GM10248 (cell line): ENCODE data around the gene NIN.

Experiments
- CTCF ChIA-PET: fragments of 300-600 bp; sonication (Branson Sonifier 250); formaldehyde crosslinking; extraction: SDS; loops from one replicate; lab custom pipeline; 2021; ENCODE audit warnings: antibody characterized with exemption; lab: Yijun Ruan, JAX
- POLR2A ChIA-PET: fragments of 350-650 bp; sonication (Branson Sonifier 250); formaldehyde crosslinking; extraction: SDS; loops from one replicate; lab custom pipeline; 2020; ENCODE audit warnings: antibody characterized with exemption; lab: Yijun Ruan, JAX
- DNase-seq: peaks from one replicate; pipeline ENCODE4 v3.0.0; 2012; ENCODE audit errors: extremely low spot score
- TF ChIP-seq, protein P1 (sequence below): IDR thresholded peaks from 2 replicates; pipeline ENCODE4 v1.5.1; 2012; ENCODE audit warnings: mild to moderate bottlenecking, low read depth; ENCODE audit errors: extremely low read depth, missing control alignments, control extremely low read depth

NIN gene

DNA sequence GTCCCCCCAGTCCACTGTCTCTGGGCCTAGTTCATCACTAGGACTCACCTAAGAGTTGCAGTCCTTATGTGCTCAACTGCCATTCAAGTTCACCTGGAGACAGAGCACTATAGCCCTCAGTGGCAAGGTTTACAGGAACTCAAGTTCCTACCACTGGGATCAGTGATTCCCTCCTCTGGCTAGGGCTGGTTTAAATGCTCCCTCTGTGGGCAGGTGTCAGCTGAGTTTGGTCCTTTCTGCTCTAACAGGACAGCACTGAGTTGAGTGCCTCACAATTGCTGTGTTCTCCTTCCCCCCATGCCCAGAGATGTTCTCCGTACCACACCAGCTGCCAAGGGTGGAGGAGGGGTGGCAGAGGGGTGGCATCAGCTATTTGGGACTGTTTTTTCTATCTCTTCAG is 142.1 kb downstream of the NIN start:
- POLR2A ChIA-PET = no interaction called here
- TF ChIP-seq, protein P1, sequence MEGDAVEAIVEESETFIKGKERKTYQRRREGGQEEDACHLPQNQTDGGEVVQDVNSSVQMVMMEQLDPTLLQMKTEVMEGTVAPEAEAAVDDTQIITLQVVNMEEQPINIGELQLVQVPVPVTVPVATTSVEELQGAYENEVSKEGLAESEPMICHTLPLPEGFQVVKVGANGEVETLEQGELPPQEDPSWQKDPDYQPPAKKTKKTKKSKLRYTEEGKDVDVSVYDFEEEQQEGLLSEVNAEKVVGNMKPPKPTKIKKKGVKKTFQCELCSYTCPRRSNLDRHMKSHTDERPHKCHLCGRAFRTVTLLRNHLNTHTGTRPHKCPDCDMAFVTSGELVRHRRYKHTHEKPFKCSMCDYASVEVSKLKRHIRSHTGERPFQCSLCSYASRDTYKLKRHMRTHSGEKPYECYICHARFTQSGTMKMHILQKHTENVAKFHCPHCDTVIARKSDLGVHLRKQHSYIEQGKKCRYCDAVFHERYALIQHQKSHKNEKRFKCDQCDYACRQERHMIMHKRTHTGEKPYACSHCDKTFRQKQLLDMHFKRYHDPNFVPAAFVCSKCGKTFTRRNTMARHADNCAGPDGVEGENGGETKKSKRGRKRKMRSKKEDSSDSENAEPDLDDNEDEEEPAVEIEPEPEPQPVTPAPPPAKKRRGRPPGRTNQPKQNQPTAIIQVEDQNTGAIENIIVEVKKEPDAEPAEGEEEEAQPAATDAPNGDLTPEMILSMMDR = no peak

DNA sequence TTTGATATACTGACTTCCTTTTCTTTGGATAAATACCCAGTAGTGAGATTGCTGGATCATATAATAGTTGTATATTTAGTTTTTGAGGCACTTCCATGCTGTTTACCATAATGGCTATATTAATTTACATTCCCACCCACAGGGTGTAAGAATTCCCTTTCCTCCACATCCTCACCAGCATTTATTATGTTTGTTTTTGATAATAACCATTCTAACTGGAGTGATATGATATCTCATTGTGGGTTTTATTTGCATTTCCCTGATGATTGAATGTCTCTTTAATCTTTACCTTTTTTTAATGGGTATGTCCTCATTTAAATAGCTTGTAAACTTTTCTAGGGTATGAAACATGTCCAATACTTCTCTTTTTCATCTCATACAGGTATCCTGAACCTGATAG is 151.3 kb downstream of the NIN start:
- POLR2A ChIA-PET = no interaction called here
- CTCF ChIA-PET = no interaction called here
- no peak for DNase-seq
- TF ChIP-seq, protein P1 = no peak

More for the DNA sequence above, 142.1 kb downstream of the NIN start:
- CTCF ChIA-PET = interaction anchor here (0.9 to 2.8 kb wide), 2 partner anchors 9 to 26 kb away, joined by 4 to 10 read pairs; no protein-coding TSS in a partner anchor
- no peak for DNase-seq

DNA sequence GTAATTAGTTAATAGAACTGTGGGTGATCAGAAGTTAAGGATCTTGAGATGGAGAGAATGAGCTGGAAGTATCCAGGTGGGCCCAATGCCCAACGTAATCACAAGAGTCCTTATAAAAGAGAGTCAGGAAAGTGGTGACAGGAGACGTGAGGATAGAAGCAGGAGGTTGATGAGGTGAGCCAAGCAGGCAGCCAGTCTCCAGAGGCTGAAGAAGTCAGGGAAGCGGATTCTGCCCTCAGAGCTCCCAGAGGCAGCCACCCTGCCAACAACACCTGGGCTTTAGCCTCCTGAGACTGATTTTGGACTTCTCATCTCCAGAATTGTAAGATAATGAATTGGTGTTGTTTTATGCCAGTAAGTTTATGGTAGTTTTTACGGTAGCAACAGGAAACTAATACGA is 152.8 kb downstream of the NIN start:
- TF ChIP-seq, protein P1 = no peak
- no peak for DNase-seq
- ChIA-PET CTCF (interaction anchor here (1.6 to 2.1 kb wide), 4 partner anchors 12 to 100 kb away, joined by 3 to 12 read pairs (median 8); no protein-coding TSS in a partner anchor), POLR2A (no interaction called here)

DNA sequence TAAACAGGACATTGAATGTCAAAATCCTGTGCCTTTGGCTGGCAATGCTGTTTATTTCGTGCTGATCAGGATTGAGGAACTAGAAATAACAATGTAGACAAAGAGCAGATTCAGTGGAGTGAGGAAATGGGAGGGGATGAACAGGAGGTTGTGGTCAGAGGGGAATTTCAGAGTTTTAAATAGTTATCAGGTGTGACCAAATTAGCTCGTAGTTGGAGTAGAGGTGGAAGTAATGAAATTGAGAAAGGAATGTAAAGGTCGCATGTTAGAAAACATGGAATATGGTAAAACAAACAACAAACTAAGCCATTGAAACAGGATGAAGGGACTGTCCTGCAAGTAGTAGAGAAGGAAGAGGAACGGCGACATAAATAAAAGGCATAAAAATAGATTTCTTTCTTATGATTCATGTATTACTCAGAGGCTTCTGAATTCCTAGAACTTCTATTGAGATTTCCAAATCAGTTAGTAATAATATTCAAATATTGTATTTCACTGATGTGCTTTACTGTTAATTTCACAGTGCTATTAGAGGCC is 153.4 kb downstream of the NIN start:
- TF ChIP-seq, protein P1 = no peak
- CTCF ChIA-PET = interaction anchor here (0.9 to 2.1 kb wide), 6 partner anchors 10 to 100 kb away, joined by 3 to 12 read pairs (median 6); no protein-coding TSS in a partner anchor
- POLR2A ChIA-PET = no interaction called here
- peak; percentile 29 for DNase-seq

DNA sequence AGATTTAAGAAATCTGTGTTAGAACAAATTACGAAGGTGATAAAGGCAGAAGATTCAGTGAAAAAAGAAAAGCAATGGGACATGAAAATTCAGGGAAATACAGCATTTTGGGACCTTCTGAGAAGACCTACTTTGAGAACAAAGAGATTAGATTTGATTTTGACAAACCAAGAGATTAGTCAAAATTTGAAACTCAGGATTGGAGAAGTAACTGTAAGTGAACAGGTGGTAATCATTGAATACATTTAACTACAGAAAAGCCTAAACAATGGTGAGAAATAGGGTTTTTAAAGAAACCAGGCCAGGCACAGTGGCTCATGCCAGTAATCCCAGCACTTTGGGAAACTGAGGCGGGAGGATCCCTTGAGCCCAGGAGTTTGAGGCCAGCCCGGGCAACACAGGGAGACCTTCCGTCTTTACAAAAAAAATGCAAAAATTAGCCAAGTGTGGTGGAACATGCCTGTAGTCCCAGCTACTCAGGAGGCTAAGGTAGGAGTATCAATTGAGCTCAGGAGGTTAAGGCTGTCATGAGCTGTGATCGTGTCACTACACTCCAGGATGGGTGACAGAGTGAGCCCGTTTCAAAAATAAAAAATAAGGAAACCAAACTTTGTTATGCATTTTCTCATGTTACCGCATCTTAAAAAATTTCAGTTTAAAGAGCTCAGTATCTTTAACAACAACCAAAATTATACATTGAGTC is 154.0 kb downstream of the NIN start:
- ChIA-PET CTCF (interaction anchor here (0.9 to 2.1 kb wide), 5 partner anchors 10 to 101 kb away, joined by 3 to 12 read pairs (median 5); no protein-coding TSS in a partner anchor), POLR2A (no interaction called here)
- no peak for DNase-seq
- TF ChIP-seq, protein P1 = no peak

DNA sequence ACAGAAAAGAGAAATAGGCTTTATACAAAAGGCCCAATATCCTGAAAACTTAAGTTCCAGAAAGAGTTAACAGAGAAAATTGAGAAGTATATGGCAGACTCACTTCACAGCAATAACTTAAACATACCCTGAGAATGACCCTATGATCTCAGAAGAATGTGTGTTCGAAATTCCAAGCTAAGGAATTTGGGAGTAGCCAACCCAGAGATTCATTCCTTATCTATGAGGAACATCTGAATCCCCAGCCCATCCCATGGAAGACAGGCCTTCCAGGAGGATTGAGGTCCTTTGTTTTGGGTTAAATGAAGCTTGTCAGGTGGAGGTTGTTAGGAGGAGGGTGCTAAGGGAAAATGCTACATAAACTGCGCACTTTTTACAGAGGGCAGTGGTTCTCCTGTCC is 155.4 kb downstream of the NIN start:
- ChIA-PET POLR2A (no interaction called here), CTCF (interaction anchor here (1.0 to 1.4 kb wide), 2 partner anchors 11 to 24 kb away, joined by 3 read pairs; no protein-coding TSS in a partner anchor)
- TF ChIP-seq, protein P1 = no peak
- no peak for DNase-seq
